Upper lobe of left lung (tissue), 6 donors: ENCODE results near the gene ATP8B3. TPM values are rescaled to one million over a fixed set of nuclear protein-coding genes. Genes with fewer than 3 reads are reported as not detected.

Source experiments
- ATAC-seq, 2 donors: fragments of 200-7000 bp; cut with Tn5 transposase; one replicate each; pipeline ENCODE4 v1.9.1; 2022; ENCODE audit warnings: mild to moderate bottlenecking in 2 of 2, moderate library complexity in 2 of 2; ENCODE audit not compliant: low FRiP score in 2 of 2
- DNase-seq, 2 donors: peaks; one replicate each; pipeline ENCODE4 v3.0.0-alpha.2; 2019 to 2020
- H3K27ac ChIP-seq, 4 donors: fragments of 200-600 bp; sonication (generic); one replicate each; pipeline ENCODE4 v1.5.1; 2016 to 2019
- H3K27me3 ChIP-seq, 4 donors: fragments of 200-600 bp; sonication (generic); one replicate each; pipeline ENCODE4 v1.5.1; 2017 to 2019
- H3K36me3 ChIP-seq, 4 donors: fragments of 200-600 bp; sonication (generic); one replicate each; pipeline ENCODE4 v1.5.1; 2016 to 2019
- H3K4me1 ChIP-seq, 4 donors: fragments of 200-600 bp; sonication (generic); one replicate each; pipeline ENCODE4 v1.5.1; 2018 to 2019
- H3K4me3 ChIP-seq, 4 donors: fragments of 200-600 bp; sonication (generic); one replicate each; pipeline ENCODE4 v1.5.1; 2017 to 2019; ENCODE audit warnings: mild to moderate bottlenecking in 2 of 4, moderate library complexity in 1 of 4
- H3K9me3 ChIP-seq, 4 donors: fragments of 200-600 bp; sonication (generic); one replicate each; pipeline ENCODE4 v1.5.1; 2018 to 2019
- CTCF ChIP-seq, 6 experiments: fragments of 450-650 bp in 4 of 6; fragments of 200-600 bp in 2 of 6; sonication (generic) in 2 of 6; IDR thresholded peaks; one replicate each; pipeline ENCODE4 v1.5.1; 2016 to 2019; ENCODE audit warnings: antibody characterized with exemption in 6 of 6
- EP300 ChIP-seq, 4 donors: sonication (generic); formaldehyde crosslinking; IDR thresholded peaks; one replicate each; pipeline ENCODE4 v1.5.1; 2017; ENCODE audit warnings: antibody characterized with exemption in 4 of 4, control low read depth in 2 of 4
- POLR2A ChIP-seq, 4 donors: fragments of 450-650 bp; IDR thresholded peaks; one replicate each; pipeline ENCODE4 v1.5.1; 2016 to 2017; ENCODE audit warnings: antibody characterized with exemption in 4 of 4, mild to moderate bottlenecking in 2 of 4
- POLR2AphosphoS5 ChIP-seq, 2 donors: sonication (generic); formaldehyde crosslinking; IDR thresholded peaks; one replicate each; pipeline ENCODE4 v1.5.1; 2017; ENCODE audit warnings: antibody characterized with exemption in 2 of 2
- WGBS, 2 donors: methylation state at CpG; one replicate each; pipeline ENCODE4 v1.1.5; 2017 to 2018; 5-methylcytosine and 5-hydroxymethylcytosine counted together
- total RNA-seq, 6 donors: library from RNA; depleted of rRNA in 4 of 6; stranded (reverse); fragments of >200 nt in 4 of 6; gene quantifications; one replicate each; pipeline versions ENCODE4 v1.1.0 to v1.2.1, GENCODE V29; 2016 to 2021
- donor health status: DM: no; HTN: no; CAD: no; lungs with moderate emphysema.
- donor health status: DM: no; HTN: yes; CAD: no; lungs with severe emphysema.

Gene ATP8B3
- total RNA-seq, 6 donors from 2014 or later, result under 0.01 to 6.2 (median 1.1) TPM

DNA sequence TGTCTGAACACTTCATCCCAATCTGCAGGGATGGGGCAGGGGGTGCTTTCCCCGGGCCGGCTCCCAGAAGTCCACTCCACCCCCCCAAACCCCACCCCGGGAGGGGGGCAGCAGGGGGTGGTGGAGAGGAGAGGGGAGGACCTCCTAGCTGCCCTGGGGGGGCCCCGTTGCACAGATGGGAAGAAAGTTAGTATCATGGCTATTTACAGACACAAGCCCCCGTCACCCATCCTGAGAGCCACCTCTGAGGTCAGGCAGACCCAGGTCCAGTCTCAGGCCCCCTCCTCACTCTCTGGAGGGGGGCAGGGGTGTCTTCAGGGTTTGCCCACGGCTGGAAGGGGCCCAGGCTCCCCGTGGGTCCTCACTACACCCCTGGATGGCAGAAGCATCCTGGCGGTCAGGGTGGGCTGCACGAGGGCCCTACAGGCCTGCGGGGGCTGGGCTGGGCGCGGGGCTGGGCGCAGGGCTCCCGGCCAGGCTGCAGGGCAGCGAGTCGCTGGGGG lies 42.0 kb upstream of the ATP8B3 start:
- H3K4me1 ChIP-seq, result peaks cover 59 to 78% (median 74%) of the 10 kb centered on the region in 4 donors

DNA sequence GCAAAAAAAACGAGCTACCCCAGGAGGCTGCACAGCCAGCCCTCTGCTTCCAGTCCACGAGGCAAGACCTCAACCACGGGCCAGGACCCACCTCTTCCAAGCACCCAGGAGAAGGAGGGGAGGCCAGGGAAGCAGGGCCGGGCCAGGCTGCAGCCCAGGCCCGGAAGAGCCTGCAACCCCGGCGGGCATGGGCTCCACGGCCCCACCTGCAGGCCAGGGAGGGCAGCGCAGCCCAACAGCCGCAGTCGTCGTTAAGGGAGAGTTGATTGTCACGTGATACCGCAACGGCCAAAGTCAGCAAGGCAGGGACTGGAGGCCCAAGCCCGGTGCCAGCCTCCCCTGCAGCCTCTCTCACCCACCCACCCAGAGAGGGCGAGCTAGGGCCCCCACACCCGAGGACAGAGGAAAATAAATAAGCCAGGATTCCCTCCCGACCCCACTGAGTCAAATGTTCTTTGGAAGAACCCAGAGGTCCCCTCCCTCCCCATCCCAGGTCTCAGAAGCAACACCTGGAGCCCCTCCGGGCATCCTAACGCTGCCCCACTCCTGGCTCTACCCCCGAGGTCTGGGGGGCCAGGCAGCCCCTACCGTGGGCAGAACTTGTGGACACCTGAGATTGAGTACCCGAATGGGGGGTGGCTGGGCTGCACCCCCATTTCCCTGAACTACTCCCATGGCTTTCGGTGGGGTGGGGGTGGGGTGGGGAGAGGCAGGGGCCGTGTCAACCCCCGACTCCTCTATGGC lies 41.4 kb upstream of the ATP8B3 start:
- Histone ChIP-seq H3K4me3 (peak overlapping the region in 1 of 4 donors; percentile 17), H3K27ac (peak overlapping the region; percentile 25 to 95 (median 93)), H3K27me3 (no peaks in the 10 kb centered on the region), H3K9me3 (no peaks in the 10 kb centered on the region), H3K4me1 (peaks cover 62 to 76% (median 69%) of the 10 kb centered on the region in 4 donors), H3K36me3 (peaks cover 0 to 4% (median 0%) of the 10 kb centered on the region in 4 donors)
- whole genome bisulfite sequencing, 2 donors, result 28 to 41% methylated on average over 10 to 22 of the region's 27 CpGs
- peak; percentile 92 to 96 for DNase-seq
- peak; percentile 56 to 71 for ATAC-seq
- TF ChIP-seq EP300 (IDR thresholded peaks at IDR 0.05) (no peak), POLR2A (IDR thresholded peaks at IDR 0.05) (no peak), POLR2AphosphoS5 (IDR thresholded peaks at IDR 0.05) (no peak), CTCF (IDR thresholded peaks at IDR 0.05) (peak; percentile 95 to 97 (median 96))

More for the DNA sequence above, 42.0 kb upstream of the ATP8B3 start:
- no peak for DNase-seq
- no peak for TF ChIP-seq EP300 (IDR thresholded peaks at IDR 0.05)
- TF ChIP-seq POLR2A (IDR thresholded peaks at IDR 0.05), result no peak
- TF ChIP-seq POLR2AphosphoS5 (IDR thresholded peaks at IDR 0.05), result no peak
- TF ChIP-seq CTCF (IDR thresholded peaks at IDR 0.05), result no peak
- H3K9me3 ChIP-seq, result no peaks in the 10 kb centered on the region
- 53 to 74% methylated on average over 6 to 8 of the region's 16 CpGs for WGBS, 2 donors
- no peak for ATAC-seq
- no peaks in the 10 kb centered on the region for H3K27me3 ChIP-seq
- H3K27ac ChIP-seq, result peak overlapping the region; percentile 93 to 95 (median 94)
- H3K4me3 ChIP-seq, result peak overlapping the region in 3 of 4 donors; percentile 34 to 60 (median 47)
- peaks cover 0 to 4% (median 0%) of the 10 kb centered on the region in 4 donors for H3K36me3 ChIP-seq

- TF ChIP-seq EP300 (IDR thresholded peaks at IDR 0.05), result no peak
- TF ChIP-seq POLR2AphosphoS5 (IDR thresholded peaks at IDR 0.05), result no peak
- ATAC-seq (no peak), DNase-seq (no peak)
- Histone ChIP-seq H3K9me3 (no peaks in the 10 kb centered on the region), H3K36me3 (peaks cover 0 to 4% (median 0%) of the 10 kb centered on the region in 4 donors), H3K27me3 (no peaks in the 10 kb centered on the region), H3K4me3 (no peak overlapping the region), H3K27ac (peak overlapping the region in 1 of 4 donors; percentile 93), H3K4me1 (peaks cover 54 to 70% (median 61%) of the 10 kb centered on the region in 4 donors)
- 76 to 80% methylated on average over 7 to 9 of the region's 9 CpGs for WGBS, 2 donors
Measured at GRCh38 chr19:1852581-1853128, 40.6 kb upstream of the ATP8B3 start.

DNA sequence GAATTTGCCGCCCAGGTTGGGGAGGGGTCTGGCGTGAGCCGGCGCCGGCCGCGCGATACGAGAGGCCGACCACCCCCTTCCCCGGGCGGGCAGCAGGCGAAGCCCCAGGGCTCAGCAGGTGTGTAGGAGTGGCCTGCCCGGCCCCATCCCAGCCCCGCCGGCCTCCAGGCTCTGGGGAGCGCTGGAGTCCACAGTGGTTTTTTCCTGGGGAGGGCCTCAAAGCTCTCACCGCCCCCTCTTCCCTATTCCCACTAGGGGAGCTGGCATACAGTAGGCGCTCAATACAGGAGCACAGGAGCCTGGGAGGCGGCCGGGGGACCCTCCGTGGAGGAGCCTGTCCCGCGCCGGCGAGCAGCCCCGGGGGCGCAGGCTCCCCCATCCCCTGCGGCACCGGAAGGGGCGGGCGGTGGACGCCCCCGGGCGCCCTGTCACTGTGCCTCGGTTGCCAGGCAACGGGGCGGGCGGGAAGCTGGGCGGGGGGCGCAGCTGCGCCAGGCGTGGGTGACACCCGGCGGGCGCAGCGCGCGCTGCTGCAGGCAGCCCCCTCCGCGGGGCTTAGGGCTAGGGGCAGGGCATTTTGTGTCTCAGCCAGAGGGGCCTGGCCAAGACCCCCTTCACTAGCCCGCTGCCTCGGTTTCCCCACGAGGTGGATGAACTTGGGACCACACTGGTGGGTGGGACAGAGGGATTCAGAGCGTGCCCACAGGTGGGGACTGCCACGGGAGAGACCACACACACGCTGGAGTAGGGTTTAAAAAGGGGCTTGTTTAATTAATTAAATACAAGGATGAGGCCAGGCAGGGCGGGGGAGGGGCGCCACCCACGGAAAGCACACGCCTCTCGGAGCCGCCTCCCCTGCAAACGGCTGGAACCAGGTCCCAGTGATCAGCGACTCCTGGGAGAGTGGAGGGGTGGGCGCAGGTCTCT lies 39.8 kb upstream of the ATP8B3 start:
- Histone ChIP-seq H3K4me3 (peak overlapping the region in 1 of 4 donors; percentile 2), H3K36me3 (peaks cover 0 to 4% (median 0%) of the 10 kb centered on the region in 4 donors), H3K27ac (peak overlapping the region in 1 of 4 donors; percentile 93), H3K4me1 (peaks cover 54 to 70% (median 60%) of the 10 kb centered on the region in 4 donors), H3K9me3 (no peaks in the 10 kb centered on the region), H3K27me3 (no peaks in the 10 kb centered on the region)
- ATAC-seq (no peak), DNase-seq (peak in 1 of 2 donors; percentile 85)
- TF ChIP-seq POLR2AphosphoS5 (IDR thresholded peaks at IDR 0.05) (no peak), CTCF (IDR thresholded peaks at IDR 0.05) (no peak), POLR2A (IDR thresholded peaks at IDR 0.05) (no peak), EP300 (IDR thresholded peaks at IDR 0.05) (no peak)
- 34 to 35% methylated on average over 26 to 44 of the region's 66 CpGs for WGBS, 2 donors
